HG03442 (cell line): ENCODE data around the gene TSGA10IP.

Experiments
- ATAC-seq: cut with Tn5 transposase; IDR thresholded peaks from one replicate; pipeline ENCODE4 v1.9.1; 2021; ENCODE audit warnings: mild to moderate bottlenecking, moderate library complexity; ENCODE audit not compliant: unreplicated experiment

TSGA10IP gene

DNA sequence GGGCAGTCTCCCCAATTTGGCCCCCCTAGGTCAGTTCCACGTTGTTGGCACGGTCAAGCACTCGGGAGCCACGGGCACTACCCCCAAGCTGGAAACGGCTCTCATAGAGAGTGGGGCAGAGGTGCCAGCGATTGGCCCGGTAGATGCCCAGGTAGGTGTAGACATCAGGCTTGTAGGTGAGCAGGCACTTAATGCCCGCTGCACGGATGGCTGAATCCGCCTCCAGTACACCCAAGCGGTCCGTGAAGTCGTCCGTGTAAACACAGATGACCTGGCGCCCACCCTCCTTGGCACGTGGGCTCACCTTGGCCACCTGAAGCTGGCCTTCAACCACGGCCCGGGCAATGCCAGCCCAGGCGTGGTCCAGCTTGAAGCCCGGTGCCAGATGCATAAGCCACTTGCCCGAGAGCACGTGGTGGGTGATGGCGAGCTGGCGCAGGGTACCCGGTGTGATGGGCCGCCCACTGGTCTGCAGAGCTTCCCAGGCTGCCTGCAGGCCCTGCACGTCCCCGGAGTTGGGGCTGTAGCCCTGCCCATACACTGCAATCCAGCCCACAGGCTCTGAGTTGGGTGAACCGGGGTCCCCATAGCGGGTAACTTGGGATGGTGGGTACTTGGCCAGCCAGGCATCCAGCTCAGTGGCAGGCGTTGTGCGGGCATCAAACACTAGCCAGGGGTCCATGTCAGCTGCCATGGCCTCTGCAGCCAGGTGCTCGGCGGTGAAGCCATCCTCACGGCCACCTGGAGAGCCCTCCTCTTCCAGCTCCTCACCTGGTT, 27.7 kb upstream of the TSGA10IP start:
- ATAC-seq: no peak

DNA sequence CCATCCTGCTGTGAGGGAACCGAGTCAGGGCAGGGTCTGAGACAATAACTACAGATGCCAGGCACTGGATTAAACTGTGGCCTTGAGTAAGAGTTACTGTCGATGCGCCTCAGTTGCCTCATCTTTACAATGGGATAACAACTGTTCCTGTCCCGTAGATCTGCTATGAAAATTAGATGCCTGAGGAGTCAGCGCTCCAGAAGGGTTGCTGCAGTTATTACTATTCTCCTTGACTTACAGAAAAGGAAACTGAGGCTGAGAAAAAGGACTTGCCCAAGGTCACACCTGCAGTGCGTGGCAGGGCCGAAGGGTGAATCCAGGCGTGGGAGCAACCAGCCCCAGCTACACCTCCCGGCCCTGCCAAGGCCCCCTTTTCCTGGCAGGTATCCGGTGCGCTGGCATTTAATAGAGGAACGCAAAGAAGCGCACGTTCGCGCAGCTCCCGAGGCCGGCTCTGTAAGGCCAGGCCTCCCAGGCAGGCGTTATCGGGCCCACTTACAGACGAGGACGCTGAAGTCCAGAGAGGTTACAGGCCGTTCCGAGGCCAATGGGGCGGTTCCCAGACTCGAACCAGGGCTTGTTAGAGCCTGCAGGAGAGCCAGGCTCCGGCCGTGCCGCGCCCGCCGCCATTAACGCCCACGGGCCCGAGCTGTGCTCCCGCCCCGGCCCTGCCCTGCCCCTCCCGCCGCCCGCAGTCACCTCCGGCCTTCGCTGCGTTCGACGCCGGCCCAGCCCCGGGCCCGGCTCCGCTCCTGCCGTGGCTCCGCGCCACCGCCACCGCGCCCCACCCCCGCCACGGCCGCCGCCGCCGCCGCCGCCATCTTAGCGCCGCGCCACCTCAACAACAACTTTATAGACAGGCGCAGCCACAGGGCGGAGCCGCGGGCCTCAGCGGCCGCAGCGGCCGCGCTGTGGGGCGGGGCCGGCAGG, 26.8 kb upstream of the TSGA10IP start, which contains the start of gene C11orf68:
C11orf68 (minus strand) TSS at position 852 of the 930 bp plus-strand sequence; CDS start at position 821, 31 bp downstream.
- ATAC-seq: peak; percentile 46

DNA sequence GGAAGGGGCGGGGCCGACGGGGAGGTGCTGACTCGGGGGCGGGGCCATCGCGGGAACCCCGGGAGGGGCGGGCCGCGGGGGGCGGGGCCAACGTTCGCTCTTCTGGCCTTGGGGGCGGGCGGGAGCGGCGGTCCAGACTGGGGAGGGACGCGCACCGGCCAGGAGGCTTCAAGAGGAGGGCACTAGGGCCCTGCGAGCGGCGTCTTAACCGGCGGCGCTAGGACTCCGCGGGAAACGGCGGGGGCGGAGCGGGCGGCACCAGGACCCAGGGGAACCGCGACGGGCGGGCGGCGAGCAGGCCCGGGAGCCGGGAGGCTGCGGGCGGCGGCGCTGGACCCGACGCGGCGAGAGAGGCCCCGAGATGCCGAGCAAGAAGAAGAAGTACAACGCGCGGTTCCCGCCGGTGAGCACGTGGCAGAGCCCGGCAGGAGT, 26.1 kb upstream of the TSGA10IP start, which contains the start of gene DRAP1:
DRAP1 (plus strand) TSS at position 286 of the 432 bp plus-strand sequence; CDS start at position 362, 76 bp downstream.
- peak; percentile 79 for ATAC-seq

DNA sequence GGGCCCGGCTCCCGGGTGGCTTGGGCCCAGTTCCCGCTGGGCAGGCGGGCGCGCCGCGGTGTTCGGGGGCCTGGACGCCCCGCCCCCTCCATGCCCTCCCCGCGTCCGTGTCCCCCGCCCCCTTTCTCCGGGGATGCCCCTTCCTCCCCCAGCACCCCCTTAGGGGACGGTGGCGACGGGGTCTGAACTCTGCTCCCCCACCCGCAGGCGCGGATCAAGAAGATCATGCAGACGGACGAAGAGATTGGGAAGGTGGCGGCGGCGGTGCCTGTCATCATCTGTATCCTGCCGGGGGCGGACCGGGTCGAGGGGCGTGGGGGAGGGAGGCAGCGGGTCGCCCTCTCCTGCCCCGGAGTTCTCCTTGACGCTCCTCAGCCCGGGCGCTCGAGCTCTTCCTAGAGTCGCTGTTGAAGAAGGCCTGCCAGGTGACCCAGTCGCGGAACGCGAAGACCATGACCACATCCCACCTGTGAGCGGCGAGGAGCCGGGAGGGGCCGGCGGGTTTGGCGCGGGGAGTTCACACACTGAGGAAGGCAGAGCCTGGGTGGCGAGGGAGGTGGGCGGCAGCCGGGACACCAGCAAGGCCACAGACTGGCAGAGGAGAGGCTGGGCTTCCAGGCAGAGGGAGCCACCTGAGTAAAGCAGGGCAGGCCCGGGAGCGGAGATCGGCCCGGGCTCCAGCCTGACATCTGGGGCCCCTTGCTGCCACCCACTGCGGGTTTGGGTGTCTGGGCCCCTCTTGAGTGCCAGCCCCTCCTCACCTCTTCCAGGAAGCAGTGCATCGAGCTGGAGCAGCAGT, 25.5 kb upstream of the TSGA10IP start:
- peak; percentile 44 for ATAC-seq

DNA sequence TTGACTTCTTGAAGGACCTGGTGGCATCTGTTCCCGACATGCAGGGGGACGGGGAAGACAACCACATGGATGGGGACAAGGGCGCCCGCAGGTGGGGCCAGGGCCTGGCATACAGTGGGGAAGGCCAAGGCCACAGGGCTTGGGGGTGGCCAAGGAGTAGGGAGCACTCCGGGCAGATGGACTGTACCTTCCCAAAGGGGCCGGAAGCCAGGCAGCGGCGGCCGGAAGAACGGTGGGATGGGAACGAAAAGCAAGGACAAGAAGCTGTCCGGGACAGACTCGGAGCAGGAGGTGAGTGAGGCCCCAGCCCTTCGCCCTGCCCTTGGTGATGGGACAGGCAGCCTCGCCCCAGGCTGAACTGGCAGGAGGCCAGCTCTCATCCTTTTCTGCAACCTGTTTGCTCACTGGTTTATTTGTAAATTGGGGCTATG, 24.9 kb upstream of the TSGA10IP start:
- ATAC-seq: no peak

DNA sequence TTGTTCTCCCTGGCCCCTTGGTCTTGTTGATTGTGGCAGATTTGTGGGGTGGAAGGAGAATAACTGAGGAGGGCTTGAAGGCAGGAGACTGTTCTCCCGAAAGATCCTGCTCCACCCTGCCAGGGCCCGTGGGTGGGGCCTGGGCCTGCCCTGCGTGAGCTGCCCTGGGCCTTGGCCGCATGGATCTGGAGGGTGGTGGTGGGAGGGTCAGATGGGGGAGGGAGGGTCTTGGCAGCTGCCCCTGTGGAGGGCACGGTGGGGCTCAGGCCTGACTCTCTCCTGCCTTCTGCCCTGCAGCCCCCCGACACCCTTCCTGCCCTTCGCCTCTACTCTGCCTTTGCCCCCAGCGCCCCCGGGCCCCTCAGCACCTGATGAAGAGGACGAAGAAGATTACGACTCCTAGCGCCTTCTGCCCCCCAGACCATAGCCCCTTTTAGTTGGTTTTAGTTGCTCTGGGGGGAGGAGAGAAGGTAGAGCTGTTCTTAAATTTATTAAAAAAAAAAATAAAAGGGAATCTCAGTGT, 24.2 kb upstream of the TSGA10IP start:
- no peak for ATAC-seq

DNA sequence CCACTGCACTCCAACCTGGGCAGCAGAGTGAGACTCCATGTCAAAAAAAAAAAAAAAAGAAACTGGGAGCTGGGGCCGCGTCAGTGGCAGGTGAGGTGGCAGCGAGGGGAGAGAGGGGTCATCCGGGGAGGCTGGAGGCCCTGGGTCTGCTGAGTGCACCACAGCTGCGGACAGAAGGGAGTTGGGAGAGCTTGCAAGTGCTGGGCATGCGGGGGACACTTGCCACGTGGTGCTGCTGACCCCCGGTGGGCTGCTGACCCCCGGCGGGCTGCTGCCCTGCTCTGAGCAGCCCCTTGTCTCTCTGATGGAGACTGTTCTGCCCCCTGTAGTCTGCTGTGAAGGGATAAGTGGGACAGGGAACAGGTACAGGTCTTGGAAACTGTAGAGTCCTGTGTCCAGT, 23.4 kb upstream of the TSGA10IP start:
- no peak for ATAC-seq

DNA sequence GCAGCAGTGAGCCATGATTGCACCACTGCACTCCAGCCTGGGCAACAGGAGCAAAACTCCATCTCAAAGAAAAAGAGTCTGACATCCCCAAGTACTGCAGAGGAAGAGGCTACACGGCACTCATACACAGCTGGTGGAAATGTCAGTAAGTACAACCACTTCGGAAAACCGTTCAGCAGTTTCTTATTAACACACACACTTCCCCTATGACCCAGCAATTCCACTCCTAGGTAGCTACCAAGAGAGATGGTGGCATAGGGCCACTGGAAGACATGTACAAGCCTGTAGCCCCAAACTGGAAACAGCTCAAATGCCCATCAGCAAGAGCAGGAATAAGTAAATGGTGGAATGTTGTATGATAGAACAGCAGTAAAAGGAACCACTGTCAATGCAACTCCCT, 22.7 kb upstream of the TSGA10IP start:
- ATAC-seq: no peak

DNA sequence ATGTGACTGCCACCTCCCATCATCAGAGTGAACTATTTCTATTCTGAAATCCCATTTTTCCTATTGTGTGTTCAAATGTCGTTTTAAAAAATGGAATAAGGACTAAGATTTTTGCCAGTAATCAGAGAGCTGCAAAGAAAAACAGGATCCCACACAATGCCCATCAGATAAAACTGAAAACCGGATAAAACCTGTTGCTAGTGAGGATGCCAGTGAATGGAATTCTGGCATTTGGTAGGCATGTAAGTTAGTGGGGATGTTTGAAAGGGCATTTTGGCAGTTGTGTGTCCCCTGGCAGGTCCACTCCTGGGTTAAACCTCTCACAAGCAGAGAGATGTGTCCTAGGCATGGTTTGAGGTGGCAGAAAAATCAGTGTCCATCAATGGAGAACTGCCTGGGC, 19.9 kb upstream of the TSGA10IP start:
- no peak for ATAC-seq

DNA sequence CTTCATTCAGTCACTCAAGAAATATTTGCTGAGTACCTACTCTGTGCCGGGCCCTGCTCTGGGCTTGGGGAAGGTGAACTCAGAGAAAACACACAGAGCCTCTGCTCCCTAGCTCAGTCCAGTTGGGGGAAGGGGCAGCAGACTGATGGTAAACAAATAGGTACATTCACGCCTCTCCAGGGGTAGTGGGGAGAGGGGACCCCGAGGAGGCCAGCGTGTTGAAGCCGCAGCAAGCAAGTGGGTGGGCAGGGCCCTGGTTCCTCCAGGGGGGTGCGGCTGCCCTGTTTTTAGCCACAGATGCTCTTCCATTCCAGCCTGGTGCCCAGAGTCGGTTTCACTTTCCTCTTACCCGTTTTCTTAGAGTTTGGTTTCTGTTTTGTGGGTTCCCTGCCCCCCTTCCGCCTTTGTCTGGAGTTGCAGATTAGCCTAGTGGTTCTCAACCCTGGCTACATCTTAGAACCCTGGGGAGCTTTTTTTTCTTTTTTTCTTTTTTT, 17.3 kb upstream of the TSGA10IP start:
- ATAC-seq: no peak

DNA sequence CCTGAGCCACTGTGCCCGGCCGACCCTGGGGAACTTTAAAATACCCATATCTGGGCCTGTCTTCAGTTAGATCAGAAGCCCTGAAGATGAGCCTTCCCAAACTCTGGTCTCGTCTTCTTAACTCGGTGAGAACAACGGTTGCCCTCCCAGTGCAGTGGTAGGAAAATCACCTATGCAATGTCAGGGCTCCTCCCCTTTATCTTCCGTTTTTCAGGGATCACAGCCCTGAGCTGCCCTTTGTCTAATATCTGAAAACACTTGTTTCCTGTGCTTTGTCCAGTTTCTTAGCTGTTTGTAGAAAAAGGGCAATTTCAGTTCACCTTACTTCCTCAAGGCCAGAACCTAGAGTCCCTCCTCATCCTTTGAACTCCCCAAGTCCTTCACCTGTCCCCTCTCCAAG, 16.6 kb upstream of the TSGA10IP start:
- ATAC-seq: no peak

DNA sequence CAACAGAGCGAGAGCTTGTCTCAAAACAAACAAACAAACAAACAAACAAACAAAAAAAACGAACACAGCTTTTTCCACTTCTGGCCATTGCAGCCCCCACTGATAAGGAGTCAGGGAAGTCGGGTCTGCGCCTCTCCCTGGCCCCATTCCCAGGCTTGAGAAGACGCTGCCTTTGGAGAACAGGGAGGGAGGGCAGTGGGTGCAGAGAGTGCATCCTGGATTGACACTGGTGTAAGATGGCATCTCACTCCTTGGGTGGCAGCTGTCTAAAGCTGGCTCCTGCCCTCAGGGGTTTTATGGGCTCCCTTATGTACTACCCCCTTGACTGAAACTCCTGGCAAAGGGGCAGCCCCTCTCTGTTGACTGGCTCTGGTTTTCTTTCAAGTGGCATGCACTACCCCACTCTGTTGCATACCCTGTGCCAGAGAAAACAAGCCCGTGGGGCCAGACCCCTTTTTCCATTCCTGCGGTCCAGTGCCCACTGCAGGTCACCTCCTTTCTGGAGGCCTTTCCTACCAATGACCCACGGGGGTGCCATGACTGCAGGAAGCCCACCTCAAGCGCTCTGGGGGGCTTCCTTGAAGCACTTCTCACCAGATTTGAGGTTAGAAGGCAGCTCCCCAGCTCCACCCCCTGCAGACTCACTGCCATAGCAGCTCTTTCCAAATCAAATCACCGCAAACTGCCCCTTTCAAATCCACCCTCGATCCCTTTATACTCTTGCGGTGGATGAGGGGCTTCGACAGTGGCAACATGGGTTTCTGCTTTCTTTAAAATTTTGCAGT, 13.3 kb upstream of the TSGA10IP start:
- no peak for ATAC-seq

DNA sequence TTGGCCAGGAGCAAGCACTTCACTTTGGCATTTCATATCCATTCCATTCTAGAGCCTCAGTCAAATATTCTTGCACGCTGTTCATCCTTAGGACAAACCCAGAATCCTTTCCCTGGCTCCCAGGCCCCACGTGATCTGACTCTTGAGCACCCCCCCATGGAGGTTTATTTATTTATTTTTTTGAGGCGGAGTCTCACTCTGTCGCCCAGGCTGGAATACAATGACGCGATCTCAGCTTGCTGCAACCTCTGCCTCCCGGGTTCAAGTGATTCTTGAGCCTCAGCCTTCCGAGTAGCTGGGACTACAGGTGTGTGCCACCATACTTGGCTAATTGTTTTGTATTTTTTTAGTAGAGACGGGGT, 12.7 kb upstream of the TSGA10IP start:
- ATAC-seq: no peak

DNA sequence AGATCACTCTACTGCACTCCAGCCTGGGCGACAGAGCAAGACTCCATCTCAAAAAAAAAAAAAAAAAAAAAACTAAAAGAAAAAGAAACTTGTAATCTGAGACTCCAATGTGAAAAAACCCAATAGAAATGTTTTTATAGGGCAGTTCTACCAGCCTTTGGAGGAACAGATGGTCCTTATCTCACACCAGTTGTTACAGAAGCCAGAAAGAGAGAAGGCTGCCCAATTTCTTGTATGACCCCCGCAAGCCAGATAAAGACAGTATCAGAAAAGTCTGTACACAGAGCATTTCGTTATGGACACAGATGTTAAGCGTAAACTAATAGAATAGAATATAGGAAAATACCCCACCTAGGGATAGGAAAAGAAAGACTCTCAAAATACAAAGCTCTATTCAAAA, 11.3 kb upstream of the TSGA10IP start:
- no peak for ATAC-seq

DNA sequence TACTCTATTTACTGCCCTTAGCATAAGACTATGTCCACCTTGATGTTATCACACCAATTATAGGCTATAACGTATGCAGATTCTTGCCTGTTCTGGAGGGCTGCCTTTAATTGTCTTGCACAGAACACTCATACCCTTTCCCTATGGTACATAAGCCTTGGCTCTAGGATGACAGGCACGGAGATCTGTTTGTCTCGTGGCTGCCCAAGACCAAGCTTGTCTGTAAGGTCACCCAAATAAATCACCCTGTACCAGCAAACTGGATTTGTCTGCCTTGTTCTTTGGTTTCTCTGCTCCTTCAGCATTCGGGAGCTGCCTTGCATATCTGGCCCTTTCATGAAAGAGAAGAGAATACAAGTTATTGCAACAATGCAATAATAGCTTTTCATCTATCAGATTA, 7.5 kb upstream of the TSGA10IP start:
- ATAC-seq: no peak

DNA sequence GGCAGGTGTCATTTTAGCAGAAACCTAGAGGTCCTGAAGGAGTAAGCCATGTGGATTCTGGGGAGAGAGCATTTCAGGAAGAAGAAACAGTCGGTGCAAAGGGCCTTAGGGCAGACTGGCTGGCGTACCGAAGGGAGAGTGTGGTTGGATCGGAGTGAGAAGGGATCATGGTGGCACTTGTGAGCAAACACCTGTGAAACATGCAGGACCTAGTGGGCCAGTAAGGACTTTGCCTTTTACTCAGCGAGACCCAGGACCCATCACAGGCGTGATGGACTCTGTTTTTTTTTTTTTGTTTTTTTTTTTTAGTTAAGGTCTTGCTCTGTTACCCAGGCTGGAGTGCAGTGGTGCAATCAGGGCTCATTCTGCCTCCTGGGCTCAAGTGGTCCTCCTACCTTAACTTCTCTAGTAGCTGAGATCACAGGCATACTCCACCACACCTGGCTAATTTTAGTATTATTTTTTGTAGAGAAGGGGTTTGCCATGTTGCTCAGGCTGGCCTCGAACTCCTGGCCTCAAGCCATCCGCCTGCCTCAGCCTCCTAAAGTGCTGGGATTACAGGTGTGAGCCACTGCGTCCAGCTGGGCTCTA, 3.5 kb upstream of the TSGA10IP start:
- no peak for ATAC-seq

DNA sequence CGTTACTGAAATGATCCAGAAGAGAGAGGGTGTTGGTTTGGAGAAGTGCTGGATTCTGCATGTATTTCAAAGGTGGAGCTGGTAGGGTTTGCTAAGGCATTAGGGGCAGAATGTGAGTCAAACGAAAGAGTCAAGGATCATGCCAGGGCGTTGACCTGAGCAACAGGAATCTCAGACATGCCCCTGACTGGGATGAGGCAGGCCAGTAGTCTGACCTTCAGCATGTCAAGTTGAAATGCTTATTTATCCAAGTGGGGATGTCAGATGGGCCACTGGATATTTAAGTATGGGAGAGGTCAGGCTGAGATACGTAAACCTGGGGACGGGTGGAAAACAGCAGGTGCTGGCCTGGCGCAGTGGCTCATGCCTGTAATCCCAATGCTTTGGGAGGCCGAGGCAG, 2.7 kb upstream of the TSGA10IP start:
- no peak for ATAC-seq

DNA sequence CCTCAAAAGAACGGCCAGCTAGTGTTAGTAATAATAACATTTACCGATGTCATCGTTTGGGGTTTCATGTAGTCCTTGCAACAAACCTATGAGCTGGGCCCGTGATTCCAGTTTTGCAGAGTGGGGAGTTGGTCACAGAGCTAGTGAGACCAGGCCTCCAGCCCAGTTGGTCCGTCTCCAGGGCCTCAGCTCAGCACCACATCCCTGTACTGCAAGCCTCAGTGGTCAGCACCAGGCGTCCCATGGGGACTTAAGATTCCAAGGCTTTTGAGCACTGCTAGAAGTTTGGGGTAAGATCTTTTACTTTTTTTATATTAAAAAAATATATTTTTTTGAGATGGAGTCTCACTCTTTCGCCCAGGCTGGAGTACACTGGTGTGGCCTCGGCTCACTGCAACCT, 1.1 kb upstream of the TSGA10IP start:
- no peak for ATAC-seq

DNA sequence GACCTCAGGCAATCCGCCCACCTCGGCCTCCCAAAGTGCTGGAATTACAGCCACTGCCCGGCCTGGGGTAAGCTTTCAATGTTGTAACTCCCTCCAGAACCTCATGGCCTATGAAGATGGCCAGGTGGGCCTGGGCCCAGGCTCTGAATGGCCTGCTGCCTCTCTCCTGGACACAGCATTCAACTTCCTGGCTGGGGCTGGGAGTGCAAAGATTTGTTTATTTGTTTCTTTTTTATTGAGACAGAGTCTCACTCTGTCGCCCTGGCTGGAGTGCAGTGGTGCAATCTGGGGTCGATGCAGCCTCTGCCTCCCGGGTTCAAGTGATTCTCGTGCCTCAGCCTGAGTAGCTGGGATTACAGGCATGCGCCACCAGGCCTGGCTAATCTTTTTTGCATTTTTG, 513 bp upstream of the TSGA10IP start:
- ATAC-seq: no peak
